ENCODE data around the gene PADI4.

PADI4 gene

DNA sequence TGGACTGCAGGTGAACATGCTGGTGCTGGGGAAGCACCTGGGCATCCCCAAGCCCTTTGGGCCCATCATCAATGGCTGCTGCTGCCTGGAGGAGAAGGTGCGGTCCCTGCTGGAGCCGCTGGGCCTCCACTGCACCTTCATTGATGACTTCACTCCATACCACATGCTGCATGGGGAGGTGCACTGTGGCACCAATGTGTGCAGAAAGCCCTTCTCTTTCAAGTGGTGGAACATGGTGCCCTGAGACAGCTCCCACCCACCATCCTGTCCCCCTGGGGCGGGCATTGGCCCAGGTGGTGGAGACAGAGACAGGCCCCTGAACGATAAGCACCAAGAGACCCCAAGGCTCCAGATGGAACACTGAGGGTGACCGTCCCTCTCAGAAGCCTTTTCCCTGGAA lies 25.2 kb upstream of the PADI4 start:
- no peak for DNase-seq

DNA sequence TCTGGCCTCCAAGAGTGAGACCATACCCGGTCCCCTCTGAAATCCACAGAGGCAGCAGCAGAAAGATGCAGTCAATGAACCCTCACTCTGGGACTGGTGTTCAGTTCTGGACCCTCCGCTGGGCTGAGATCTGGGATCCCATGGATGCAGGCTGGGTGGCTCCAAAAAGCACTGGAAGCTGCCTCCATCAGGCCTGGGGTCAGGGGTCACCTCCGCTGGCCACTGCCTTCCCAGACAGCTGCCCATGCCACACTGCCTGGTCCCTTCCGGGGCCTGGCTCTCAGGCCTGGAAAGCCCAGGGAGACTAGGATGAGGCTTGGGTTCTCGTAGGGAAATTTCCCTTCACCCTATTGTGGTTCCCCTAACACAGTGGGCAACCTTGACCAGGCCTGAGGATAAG lies 21.4 kb upstream of the PADI4 start:
- DNase-seq: no peak

DNA sequence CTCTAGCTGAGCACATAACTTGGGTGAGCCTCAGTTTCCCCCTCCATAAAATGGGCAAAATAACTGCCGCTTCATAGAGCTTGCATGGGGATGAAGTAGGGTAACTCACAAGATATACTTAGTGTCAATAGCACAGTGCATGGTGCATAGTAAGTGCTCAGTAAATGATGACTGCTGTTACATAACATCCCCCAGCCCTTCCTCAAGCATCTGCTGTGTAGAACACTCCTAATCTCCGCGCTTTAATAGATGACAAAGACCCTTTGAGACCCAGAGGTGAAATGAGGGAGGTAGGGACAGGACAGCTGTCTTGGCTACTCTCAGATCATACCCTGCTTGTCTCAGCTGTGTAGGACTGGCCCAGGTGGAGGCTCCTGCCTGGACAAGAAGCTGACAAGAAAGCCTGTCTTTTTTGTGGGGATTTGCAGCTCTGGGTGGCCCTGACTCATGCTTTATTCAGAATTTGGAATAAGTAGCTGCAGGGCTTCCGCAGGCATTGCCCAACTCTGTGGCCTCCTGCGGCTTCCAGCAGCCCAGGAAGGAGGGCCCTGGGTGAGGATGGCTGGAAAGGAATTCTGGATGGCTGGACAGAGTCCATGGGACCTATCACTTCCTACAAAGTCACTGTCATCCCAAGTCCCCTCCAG lies 20.7 kb upstream of the PADI4 start:
- peak; percentile 63 to 71 for DNase-seq

DNA sequence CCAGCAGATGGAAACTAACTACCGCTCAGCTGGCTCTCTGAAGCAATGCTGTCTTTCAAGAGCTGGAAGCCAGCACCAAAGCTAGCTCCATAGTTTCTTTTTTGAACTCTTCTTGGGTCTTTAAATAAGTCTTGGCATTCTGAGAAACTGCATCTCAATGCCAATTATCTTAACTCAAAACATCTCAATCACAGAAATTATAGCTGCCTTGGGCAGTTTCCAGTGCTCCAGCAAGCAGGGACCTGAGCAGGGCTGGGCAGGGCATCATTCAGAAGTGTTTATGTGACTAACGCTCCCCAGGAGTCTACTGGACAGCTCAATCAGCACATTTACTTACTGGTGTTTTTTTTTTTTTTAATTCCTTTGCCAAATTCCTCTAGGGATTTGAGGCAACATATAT lies 18.3 kb upstream of the PADI4 start:
- no peak for DNase-seq

DNA sequence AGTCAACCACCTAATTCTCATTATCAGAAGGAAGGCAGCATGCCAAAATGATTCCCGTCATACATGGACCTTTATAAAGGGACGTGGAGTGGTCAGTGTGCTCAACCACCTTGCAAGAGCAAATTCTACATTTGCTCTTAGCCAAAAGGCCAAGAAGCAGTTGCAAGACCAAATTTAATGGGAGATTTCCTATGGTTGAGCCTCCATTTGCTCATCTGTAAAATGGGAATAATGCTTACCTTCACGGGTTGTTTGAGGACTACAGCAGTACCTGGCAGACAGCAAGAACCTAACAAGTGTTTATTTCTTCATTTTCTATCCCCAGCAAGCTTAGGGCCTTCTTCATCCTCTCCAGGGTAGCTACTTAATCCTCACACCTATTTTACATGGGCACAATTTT lies 17.4 kb upstream of the PADI4 start:
- DNase-seq: no peak

DNA sequence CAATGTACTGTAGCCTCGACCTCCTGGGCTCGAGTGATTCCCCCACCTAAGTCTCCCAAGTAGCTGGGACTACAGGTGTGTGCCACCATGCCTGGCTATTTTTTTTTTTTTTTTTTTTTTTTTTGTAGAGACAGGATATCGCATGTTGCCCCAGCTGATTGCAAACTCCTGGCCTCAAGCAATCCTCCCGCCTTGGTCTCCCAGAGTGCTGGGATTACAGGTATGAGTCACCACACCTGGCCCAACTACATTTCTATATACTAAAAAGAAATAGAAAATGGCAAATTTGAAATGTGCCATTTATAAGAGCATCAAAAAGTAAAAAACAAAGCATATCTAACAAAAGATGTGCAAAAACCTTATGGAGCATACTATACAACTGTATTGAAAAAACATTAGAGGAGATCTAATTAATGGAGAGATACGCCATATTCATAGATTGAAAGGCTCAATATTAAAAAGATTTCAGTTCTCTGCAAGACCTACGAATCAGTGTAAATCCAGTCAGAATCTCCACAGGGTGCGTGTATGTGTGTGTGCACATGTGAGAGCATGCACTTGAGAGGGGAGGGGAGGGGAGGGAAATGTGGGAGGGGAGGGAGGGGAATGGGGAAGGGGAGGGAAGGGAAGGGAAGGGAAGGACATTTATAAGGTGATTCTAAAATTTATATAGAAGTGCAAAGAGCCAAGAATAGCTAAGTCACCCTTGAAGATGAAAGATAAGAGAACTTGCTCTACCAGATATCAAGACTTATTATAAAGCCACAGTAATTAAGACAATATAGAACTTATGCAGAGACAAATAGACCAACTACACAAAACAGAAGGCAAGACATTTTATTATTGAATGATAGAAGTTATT lies 15.5 kb upstream of the PADI4 start:
- no peak for DNase-seq

DNA sequence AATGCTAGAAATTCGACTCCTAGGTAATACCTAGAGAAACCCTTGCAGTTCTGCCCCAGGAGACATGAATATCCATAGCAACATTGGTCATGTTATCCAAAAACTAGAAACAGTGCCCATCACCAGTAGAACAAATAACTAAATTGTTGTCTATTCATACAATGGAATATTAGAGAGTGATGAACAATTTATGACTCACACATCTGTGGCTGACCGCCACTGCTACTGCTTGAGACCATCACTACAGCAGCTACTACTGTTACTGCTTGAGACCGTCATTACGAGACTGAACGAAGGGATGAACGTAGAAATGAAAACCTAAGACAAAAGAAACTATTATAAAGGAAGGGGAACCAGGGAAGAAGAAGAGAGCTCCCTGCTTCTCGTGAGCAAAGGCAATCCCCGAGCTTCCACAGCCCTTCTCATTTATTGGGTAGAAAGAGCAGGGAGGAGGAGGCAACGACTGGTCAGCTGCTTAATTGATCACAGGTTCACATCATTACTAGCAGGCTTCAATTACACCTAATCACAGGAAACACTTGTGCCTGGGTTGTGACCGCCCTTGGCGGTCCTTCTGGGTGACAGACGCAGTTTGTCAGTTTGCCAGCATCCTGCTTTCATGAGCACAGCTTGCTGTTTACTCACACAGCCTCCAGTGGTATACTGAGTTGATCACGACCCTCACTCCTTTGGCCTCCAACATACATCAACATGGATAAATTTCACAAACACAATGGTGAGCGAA lies 14.1 kb upstream of the PADI4 start:
- no peak for DNase-seq

DNA sequence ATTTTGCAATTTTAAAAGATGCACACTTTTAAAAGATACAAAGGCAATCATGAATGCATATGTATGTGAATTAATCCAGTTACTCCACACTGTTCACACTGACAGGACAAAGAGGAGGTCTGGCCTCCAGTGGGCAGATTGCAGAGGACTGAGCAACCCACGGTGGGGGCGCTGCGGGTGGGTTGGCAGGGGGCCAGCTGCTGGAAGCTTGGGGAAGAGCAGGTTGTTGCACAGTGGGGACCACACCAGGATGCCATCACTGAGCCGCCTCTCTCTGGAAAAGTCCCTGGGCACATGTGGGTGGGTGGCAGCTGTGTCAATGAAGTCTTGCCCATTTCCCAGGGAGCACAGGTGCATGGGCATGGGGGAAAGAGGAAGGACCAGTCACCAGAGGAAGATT lies 12.7 kb upstream of the PADI4 start:
- no peak for DNase-seq

DNA sequence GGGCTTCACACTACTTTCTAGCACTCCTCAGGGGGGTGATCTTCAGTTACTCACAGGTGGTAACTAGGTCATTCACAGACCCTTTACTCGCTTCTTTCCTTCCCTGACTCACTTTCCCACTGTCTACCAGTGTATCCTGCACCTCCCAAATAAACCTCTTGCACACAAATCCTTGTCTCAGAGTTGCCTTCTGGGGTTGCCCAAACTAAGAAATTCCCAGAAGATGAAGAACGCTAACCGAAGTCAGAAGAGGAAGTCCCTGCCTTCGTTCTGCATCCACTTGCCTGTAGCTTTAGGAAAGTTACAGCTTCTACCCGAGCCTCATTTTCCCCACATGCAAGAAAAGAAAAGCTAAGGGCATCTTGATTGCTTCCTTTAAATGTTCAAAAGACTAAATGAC lies 11.9 kb upstream of the PADI4 start:
- no peak for DNase-seq

DNA sequence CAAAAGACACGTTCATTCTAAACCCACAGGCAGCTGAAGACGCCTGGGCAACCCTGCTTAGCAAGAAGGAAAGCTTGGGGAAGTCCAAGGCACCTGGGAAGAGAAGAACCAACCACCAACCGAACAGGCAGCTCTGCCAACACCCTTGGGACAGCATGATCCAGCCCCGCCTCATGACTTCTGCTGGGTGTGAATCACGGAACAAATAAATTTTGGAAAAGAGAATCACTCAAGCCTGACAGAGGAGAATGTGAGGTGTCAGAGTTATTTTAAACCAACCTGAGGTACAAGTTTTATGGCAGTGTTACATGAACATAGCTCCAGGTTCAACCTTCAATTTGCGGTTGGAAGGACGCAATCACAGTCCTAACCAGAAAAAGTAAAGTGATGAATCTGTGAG lies 10.0 kb upstream of the PADI4 start:
- DNase-seq: no peak

DNA sequence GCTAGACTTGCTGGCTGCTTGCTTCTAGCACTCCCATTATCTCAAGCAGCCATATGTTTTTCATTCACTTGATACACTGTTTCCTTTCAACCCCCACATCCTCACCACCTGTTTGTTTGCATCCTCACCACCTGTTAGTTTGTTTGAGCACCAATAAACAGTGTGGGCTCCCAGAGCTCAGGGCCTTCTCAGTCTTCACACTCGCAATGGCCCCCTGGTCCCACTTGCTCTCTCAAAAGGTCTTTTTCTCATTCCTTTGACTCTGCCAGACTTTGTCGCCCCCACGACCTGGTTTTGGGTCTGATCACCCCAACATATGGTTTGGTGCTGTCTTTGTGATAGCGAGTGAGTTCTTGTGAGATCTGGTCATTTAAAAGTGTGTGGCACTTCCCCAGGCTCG lies 6.2 kb upstream of the PADI4 start:
- no peak for DNase-seq

DNA sequence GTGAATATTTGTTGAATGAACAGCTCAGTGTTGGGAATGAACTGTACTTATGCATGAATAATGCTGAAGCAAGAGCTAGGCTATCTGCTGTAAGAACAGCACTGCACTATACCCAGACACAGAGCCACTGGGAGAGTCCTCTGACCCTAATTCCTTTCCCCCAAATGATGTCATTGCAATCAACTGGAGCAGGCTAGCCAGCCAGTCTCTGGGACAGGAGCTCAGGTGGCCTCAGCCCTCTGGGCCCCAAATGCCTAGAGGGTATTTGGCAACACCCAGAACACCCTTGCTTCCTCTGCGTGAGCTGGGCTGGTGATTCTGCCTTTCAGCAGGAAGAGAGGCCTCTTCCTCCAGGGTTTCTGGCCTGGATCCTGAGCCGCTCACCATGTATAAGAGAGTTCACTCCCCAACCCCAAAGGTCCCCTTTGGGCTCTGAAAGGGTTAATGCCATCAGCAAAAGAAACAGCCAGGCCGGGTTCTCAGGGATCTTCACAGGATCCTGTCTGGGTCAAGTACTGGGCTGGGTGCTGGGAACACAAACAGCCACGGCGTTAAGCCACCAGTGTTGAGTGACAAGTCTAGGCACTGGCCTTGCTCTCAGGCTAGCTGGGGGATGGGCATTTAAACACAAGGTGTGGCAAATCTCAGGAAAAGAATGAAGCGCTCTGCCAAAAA lies 3.7 kb upstream of the PADI4 start:
- peak; percentile 86 to 89 for DNase-seq

DNA sequence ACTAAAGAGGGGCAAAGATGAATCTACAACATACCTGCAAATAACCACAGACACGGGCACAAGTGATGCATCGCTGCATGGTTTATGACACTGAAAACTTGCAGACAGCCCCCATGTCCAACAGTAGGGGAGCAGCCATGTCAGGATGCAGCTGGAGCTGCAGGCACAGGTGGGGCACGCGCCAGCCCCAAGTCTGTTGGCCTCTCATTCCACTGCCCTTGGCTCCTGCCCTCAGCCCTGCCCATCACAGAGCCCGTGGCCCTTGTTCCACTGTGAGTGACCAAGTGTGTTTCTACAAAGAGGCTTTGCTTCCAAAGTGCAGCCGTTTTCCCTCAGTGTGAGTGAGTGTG lies 3.2 kb upstream of the PADI4 start:
- DNase-seq: no peak

DNA sequence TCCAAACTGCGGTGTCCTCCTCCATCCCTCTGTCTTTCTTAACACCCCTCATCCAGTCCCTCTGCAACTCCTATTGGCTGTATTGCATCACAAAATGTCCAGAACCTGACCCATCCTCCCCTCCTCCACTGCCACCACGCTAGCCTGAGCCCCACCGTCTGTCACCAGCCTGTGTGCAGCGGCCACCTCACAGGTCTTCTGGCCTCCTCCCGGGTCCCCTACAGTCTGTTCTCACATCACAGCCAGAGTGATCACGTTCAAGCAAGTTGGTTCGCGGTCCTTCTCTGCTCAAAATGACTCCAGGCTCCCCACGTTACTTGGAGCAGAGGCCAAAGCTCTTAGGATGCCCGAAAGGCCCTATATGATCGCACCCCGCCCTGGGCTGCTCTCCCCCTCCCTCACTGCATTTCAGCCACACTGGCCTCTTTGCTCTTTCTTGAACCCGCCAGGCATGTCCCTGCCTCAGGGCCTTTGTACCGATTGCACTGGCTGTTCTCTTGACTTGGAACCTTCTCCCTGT lies 2.4 kb upstream of the PADI4 start:
- DNase-seq: no peak

DNA sequence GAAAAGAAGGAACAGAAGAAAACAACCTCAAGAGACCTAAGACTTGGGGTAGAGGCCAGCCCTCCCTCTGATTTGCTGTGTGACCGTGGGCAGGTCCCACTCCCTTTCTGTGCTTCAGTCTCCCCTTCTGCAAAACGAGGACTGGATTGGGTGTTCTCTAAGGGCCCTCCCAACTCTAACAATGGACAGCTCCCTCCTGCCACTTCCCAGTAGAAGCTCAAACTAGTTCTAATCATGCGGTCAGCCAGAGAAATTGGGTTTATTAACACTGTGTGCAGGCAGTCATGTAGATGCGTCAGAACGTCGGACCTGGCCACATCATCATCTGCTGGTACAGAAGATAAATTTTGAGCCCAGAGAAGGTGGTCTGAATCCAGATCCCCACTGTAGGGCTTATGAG lies 1.6 kb upstream of the PADI4 start:
- DNase-seq: no peak

DNA sequence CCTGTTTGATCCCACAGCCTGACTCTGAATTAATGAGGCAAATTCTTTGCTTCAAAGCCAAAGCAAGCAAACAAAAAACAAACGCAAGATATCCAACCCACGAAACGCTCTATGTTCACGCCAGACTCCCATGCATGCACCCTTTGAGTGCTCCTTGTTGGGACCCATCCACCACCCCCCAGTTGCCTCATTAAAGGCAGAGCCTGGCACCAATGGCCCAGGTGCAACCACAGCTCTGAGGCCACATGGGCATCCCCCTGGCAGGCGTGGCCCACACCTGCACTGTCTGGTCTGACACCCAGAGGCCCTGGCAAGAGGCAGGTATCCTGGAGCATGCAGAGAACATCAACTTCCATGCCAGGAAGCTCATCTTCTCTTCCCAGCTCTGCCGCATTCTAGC lies 1.1 kb upstream of the PADI4 start:
- DNase-seq: no peak

DNA sequence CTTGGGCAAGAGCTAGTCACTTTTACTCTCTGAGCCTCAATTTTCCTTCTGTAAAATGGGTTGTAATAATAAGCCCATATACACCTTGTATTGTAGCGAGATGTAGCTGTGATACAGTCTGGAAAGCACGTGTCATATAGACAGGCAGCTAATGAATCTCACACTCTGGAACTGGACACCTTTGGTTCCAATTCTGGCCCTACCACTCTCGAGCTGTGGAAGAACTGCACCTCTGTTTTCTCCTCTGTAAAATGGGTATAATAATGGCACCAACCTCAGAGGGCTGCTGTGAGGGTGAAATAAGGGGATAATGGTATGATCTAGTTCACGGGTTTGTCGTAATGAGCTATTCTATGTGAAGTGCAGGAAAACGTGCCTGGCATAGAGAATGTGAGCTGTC lies 668 bp upstream of the PADI4 start:
- DNase-seq: no peak

DNA sequence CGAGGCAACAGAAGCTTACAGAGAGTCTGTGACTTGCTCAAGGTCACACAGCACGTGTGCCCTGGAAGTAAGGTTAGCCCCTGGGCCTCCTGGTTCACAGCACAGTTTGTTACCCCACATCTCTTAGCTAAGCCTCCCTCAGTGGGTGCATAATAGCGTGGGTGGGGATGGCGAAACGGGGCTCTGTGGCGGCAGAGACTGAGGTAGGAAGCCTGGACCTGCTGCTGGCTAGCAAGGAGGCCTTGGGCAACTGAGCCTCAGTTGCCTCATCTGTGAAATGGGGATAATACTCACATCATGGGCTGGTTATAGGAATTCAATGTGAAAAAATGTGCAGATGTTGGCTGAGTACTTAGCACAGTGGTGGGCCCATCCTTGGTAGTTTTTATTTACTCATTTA lies 596 bp downstream of the PADI4 start:
- peak; percentile 38 to 64 for DNase-seq

DNA sequence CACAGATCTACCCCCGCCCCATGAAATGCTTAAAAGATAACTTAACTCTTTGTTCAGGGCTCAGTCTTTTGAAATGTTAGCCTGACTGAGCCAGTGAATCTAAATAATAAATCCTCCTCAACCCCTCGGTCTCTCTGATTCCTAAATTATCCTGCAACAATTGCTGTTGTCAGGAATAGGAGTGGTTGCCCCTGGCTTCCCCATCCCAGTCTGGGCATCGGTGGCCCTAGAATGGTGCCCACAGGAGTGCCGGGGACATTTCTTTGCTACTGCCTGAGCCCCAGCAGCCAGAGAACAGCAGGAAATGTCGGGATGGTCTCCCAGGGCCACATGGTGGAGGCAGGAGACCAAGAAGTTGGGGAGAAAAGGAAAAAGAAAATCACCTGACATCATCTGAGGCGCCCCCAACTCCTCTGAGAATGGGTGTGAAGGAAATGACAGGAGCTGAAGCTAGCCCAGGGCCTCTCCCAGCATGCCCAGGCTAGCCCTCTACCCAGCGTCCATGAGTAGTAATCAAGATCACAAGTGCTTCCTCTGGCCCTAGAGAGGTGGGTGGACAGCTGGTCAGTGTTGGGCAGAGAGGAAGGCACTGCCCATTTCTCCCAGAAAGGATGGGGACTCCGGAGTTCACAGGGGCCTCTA lies 1.6 kb downstream of the PADI4 start:
- DNase-seq: no peak

DNA sequence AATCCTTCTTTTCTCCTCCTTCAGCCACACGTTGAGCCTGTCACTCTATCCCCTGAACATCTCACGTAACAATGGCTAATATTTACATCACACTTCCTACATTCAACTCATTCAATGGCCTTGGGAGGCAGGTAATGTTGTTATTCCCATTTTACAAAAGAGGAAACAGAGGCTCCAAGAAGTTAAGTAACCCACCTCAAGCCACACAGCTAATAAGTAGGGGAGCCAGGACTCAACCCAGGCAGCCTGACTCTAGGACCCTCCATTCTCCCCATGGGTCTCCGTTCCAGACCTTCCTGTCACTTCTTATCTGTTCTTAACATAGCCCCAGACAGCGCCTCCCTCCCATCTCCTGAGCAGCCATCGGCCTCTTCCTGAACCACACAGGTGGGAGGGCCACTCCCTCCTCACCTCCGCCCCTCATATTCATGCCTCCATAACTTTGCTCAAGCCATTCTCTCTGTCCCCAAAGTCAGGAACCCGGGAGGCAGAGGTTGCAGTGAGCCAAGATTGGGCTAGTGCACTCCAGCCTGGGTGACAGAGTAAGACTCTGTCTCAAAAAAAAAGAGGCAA lies 2.2 kb downstream of the PADI4 start:
- DNase-seq: no peak

DNA sequence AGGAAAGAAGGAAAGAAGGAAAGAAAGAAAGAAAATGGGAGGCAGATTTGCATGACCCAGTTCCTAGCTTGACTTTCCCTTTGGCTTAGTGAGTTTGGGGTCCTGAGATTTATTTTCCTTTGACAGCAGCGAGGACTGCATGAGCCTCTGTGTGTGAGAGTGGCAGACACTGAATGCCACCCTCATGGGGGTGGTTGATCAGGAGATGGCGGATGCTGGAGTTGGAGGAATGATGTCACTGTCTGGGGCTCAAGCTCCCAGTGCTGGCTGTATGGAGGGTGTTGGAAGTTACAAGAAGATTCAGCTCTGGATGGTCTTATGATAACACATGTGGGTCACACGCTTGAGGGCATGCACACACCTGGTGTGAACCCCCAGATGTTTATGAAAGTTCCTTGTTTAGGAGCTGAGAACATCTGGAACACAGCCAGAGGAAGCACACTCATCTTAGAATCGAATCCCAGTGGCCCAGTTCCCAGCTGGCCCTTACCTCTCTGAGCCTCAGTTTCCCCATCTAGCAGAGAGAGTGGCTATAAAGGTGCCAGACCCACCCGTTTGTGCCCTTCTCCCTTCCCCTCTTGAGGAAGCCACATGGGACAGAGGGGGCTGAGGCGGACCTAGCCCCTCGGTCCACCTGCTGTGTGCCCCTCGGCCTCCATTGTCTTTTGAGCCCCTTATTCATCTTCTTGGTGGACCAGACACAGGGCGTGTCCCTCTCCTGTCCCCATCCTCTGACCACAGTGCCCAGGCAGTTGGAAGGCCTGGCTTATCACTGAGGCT lies 5.7 kb downstream of the PADI4 start:
- no peak for DNase-seq

Data from AML-193 (cell line).